Aorta (tissue), 5 donors: ENCODE data around the gene MYO1H. TPM values are rescaled to one million over a fixed set of nuclear protein-coding genes. Genes with fewer than 3 reads are reported as not detected.
"Not testable (repeated sequence)": the region's sequence is repeated elsewhere in the genome, so short reads cannot be mapped to it uniquely, and the experiment has no call there.

ENCODE experiments used
- ATAC-seq: fragments of 200-7000 bp; cut with Tn5 transposase; one replicate; pipeline ENCODE4 v1.9.1; 2022; ENCODE audit warnings: moderate library complexity; ENCODE audit not compliant: low FRiP score
- DNase-seq, 2 donors: peaks; one replicate each; pipeline ENCODE4 v3.0.0-alpha.2; 2020
- H3K27ac ChIP-seq, 2 donors: one replicate each; pipeline ENCODE4 v1.5.1; 2013; ENCODE audit warnings: low read length in 2 of 2, mild to moderate bottlenecking in 2 of 2, moderate library complexity in 2 of 2, control low read depth in 1 of 2, inconsistent platforms in 1 of 2, low read depth in 1 of 2
- H3K27me3 ChIP-seq, 2 donors: one replicate each; pipeline ENCODE4 v1.6.1; 2013; ENCODE audit warnings: control low read depth in 1 of 2, low read length in 1 of 2, mild to moderate bottlenecking in 1 of 2, moderate library complexity in 1 of 2; ENCODE audit not compliant: insufficient read depth in 2 of 2, control insufficient read depth in 1 of 2
- H3K36me3 ChIP-seq, 2 donors: one replicate each; pipeline ENCODE4 v1.6.1; 2013; ENCODE audit warnings: control low read depth in 1 of 2, low read length in 1 of 2, mild to moderate bottlenecking in 1 of 2; ENCODE audit not compliant: insufficient read depth in 2 of 2, control insufficient read depth in 1 of 2
- H3K4me1 ChIP-seq, 2 donors: one replicate each; pipeline ENCODE4 v1.6.1; 2013; ENCODE audit warnings: low read length in 2 of 2, control low read depth in 1 of 2, mild to moderate bottlenecking in 1 of 2, moderate library complexity in 1 of 2; ENCODE audit not compliant: insufficient read depth in 2 of 2, control insufficient read depth in 1 of 2
- H3K4me3 ChIP-seq, 2 donors: one replicate each; pipeline ENCODE4 v1.5.1; 2013; ENCODE audit warnings: low read length in 2 of 2, control low read depth in 1 of 2, mild to moderate bottlenecking in 1 of 2
- H3K9me3 ChIP-seq: one replicate; pipeline ENCODE4 v1.6.1; 2013; ENCODE audit warnings: mild to moderate bottlenecking, low read length; ENCODE audit not compliant: control insufficient read depth
- WGBS, 2 donors: extraction: QIAGEN DNeasy Blood & Tissue Kit; methylation state at CpG; one replicate each; pipeline ENCODE4 v1.1.7; 2013; 5-methylcytosine and 5-hydroxymethylcytosine counted together
- intact Hi-C, 2 donors: fragments of 100-400 bp; cut with DNase I; formaldehyde crosslinking; loops; one replicate each; pipeline versions ENCODE4 v1.14.2 to v1.15.0; 2022
- polyA plus RNA-seq, 2 donors: library from polyadenylated mRNA; stranded (reverse); fragments of 200-250 nt; gene quantifications; one replicate each; pipeline ENCODE4 v1.2.3, GENCODE V29; 2013
- total RNA-seq, 2 donors: library from RNA; stranded (reverse); fragmentation: NEBNext Ultra II Directional; extraction: Animal tissue kit (Norgen Biotek cat#: 25700); gene quantifications; one replicate each; pipeline ENCODE4 v1.2.1, GENCODE V29; 2021
- donor health status: healthy with polysubstance abuse.
- donor health status: Bipolar disorder and iron deficiency.
- donor health status: DM: no; HTN: no; CAD: no.
- donor health status: DM: no; HTN: no; CAD: no.
- donor health status: DM: yes; HTN: yes; CAD: no.

MYO1H gene
- total and polyA plus RNA-seq, 4 donors = not detected

DNA sequence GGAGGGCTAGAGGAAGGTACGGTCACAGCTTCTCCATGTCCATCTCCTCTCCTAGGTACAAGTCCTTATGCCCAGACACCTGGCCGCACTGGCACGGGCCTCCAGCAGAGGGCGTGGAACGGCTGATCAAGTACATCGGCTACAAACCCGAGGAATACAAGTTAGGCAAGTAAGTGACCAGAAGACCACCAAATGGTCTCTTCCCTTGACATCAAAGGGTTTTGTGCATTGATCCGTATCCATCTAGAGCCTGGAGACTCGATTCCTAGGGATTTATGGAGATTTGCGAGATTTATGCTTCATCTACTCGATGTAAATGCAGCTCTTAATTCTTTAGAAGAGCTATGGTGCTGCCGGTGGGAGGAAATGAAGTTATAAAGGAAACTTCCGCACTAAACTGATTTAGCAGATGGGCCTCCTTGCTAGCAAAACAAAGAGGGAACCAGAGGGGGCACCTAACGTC lies 85.2 kb downstream of the MYO1H start:
- Histone ChIP-seq H3K27me3 (no peaks in the 10 kb centered on the region), H3K36me3 (no peaks in the 10 kb centered on the region), H3K4me1 (no peaks in the 10 kb centered on the region), H3K4me3 (no peak overlapping the region), H3K27ac (no peak overlapping the region), H3K9me3 (no peaks in the 10 kb centered on the region)
- intact Hi-C loops = loop anchor here in 1 of 2 donors (2.0 kb wide), 1 partner anchor 44 kb away; the partner anchor contains the start of genes KCTD10 and UBE3B
- WGBS, 2 donors = 25 to 31% methylated on average over 14 of the region's 14 CpGs
- ATAC-seq = peak; percentile 73
- peak; percentile 89 to 93 for DNase-seq

- DNase-seq (no peak), ATAC-seq (no peak)
- no peaks in the 10 kb centered on the region for H3K36me3 ChIP-seq
- H3K9me3 ChIP-seq = no peaks in the 10 kb centered on the region
- intact Hi-C loops = loop anchor here in 1 of 2 donors (2.0 kb wide), 1 partner anchor 43 kb away; the partner anchor contains the start of genes KCTD10 and UBE3B
- WGBS, 2 donors = 67 to 71% methylated on average over 4 of the region's 4 CpGs
- H3K27ac ChIP-seq = no peak overlapping the region
- H3K4me1 ChIP-seq = no peaks in the 10 kb centered on the region
- H3K4me3 ChIP-seq = no peak overlapping the region
- H3K27me3 ChIP-seq = no peaks in the 10 kb centered on the region
Observed at GRCh38 chr12:109433618-109434017, 85.9 kb downstream of the MYO1H start.

DNA sequence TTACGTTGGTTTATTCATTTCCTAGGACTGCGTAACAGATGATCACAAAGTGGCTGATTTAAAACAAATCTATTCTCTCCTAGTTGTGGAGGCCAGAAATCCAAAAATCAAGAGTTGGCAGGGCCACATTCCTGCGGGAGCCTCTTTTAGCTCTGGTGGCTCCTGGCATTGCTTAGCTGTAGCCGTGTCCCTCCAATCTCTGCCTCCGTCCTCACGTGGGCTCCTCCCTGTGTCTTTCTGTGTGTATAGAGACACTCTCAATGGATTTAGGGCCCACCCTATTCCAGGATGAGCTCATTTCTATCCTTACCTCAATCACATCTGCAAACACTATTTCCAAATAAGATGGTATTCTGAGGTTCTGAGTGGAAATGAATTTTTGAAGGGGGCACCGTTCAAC lies 86.9 kb downstream of the MYO1H start:
- Histone ChIP-seq H3K27me3 (no peaks in the 10 kb centered on the region), H3K27ac (no peak overlapping the region), H3K36me3 (no peaks in the 10 kb centered on the region), H3K4me1 (no peaks in the 10 kb centered on the region), H3K4me3 (no peak overlapping the region), H3K9me3 (no peaks in the 10 kb centered on the region)
- ATAC-seq (no peak), DNase-seq (no peak)
- WGBS, 2 donors = 77 to 80% methylated on average over 7 of the region's 7 CpGs
- intact Hi-C loops = no loop called here

- WGBS, 2 donors = 76 to 80% methylated on average over 17 of the region's 17 CpGs
- Histone ChIP-seq H3K4me3 (no peak overlapping the region), H3K9me3 (no peaks in the 10 kb centered on the region), H3K27me3 (no peaks in the 10 kb centered on the region), H3K36me3 (no peaks in the 10 kb centered on the region), H3K27ac (no peak overlapping the region), H3K4me1 (no peaks in the 10 kb centered on the region)
- intact Hi-C loops = no loop called here
- no peak for DNase-seq
- ATAC-seq = no peak
Observed at GRCh38 chr12:109435428-109436187, 87.9 kb downstream of the MYO1H start.

GRCh38 chr12:109436188-109436560 lies 88.5 kb downstream of the MYO1H start:
- H3K9me3 ChIP-seq = no peaks in the 10 kb centered on the region
- ATAC-seq (no peak), DNase-seq (no peak)
- no peaks in the 10 kb centered on the region for H3K36me3 ChIP-seq
- H3K4me1 ChIP-seq = no peaks in the 10 kb centered on the region
- intact Hi-C loops = no loop called here
- WGBS, 2 donors = 67 to 75% methylated on average over 7 of the region's 7 CpGs
- H3K27me3 ChIP-seq = no peaks in the 10 kb centered on the region
- H3K27ac ChIP-seq = no peak overlapping the region
- no peak overlapping the region for H3K4me3 ChIP-seq

GRCh38 chr12:109439181-109439580 lies 91.5 kb downstream of the MYO1H start:
- Histone ChIP-seq H3K9me3 (no peaks in the 10 kb centered on the region), H3K27me3 (no peaks in the 10 kb centered on the region), H3K4me3 (no peak overlapping the region), H3K36me3 (no peaks in the 10 kb centered on the region), H3K4me1 (no peaks in the 10 kb centered on the region), H3K27ac (no peak overlapping the region)
- DNase-seq (no peak), ATAC-seq (no peak)
- intact Hi-C loops = no loop called here
- WGBS, 2 donors = 43 to 46% methylated on average over 6 of the region's 6 CpGs

- intact Hi-C loops, H3K36me3 ChIP-seq: not testable (repeated sequence)
Observed at GRCh38 chr12:109439951-109440350, 92.3 kb downstream of the MYO1H start.

GRCh38 chr12:109440851-109441490 lies 93.3 kb downstream of the MYO1H start:
- intact Hi-C loops = no loop called here
- no peak overlapping the region for H3K27ac ChIP-seq
- ATAC-seq (no peak), DNase-seq (no peak)
- no peak overlapping the region for H3K4me3 ChIP-seq
- 60 to 63% methylated on average over 9 of the region's 9 CpGs for WGBS, 2 donors
- no peaks in the 10 kb centered on the region for H3K4me1 ChIP-seq
- no peaks in the 10 kb centered on the region for H3K27me3 ChIP-seq
- no peaks in the 10 kb centered on the region for H3K36me3 ChIP-seq
- H3K9me3 ChIP-seq = no peaks in the 10 kb centered on the region

More at GRCh38 chr12:109439951-109440350, 92.3 kb downstream of the MYO1H start:
- not testable (repeated sequence) for DNase-seq, H3K4me1 ChIP-seq, ATAC-seq, H3K4me3 ChIP-seq, H3K27me3 ChIP-seq, H3K27ac ChIP-seq, H3K9me3 ChIP-seq
- 92 to 95% methylated on average over 13 of the region's 13 CpGs for WGBS, 2 donors

GRCh38 chr12:109443794-109444193 lies 96.1 kb downstream of the MYO1H start:
- H3K4me3 ChIP-seq = no peak overlapping the region
- no peak for DNase-seq
- 49 to 62% methylated on average over 5 of the region's 5 CpGs for WGBS, 2 donors
- H3K36me3 ChIP-seq = no peaks in the 10 kb centered on the region
- H3K27me3 ChIP-seq = no peaks in the 10 kb centered on the region
- ATAC-seq = no peak
- no peaks in the 10 kb centered on the region for H3K9me3 ChIP-seq
- no peaks in the 10 kb centered on the region for H3K4me1 ChIP-seq
- no peak overlapping the region for H3K27ac ChIP-seq
- intact Hi-C loops = no loop called here
